Gastroesophageal sphincter (tissue), 3 donors: ENCODE data around the gene GPRC5D.

ENCODE experiments used
- CTCF ChIP-seq, 4 experiments: fragments of 200-600 bp in 2 of 4; fragments of 450-650 bp in 2 of 4; sonication (generic) in 1 of 4; IDR thresholded peaks; one replicate each; pipeline ENCODE4 v1.5.1; 2017 to 2019; ENCODE audit warnings: antibody characterized with exemption in 4 of 4, mild to moderate bottlenecking in 2 of 4, moderate library complexity in 2 of 4
- EP300 ChIP-seq: sonication (generic); formaldehyde crosslinking; IDR thresholded peaks from one replicate; pipeline ENCODE4 v1.6.1; 2017; ENCODE audit warnings: antibody characterized with exemption, mild to moderate bottlenecking
- POLR2A ChIP-seq, 2 donors: fragments of 450-650 bp; IDR thresholded peaks; one replicate each; pipeline ENCODE4 v1.6.1; 2017; ENCODE audit warnings: antibody characterized with exemption in 2 of 2, mild to moderate bottlenecking in 2 of 2, moderate library complexity in 1 of 2
- POLR2AphosphoS5 ChIP-seq: sonication (generic); formaldehyde crosslinking; IDR thresholded peaks from one replicate; pipeline ENCODE4 v1.6.1; 2017; ENCODE audit warnings: antibody characterized with exemption

- TF ChIP-seq CTCF (IDR thresholded peaks at IDR 0.05) (no peak), EP300 (no peak), POLR2A (IDR thresholded peaks at IDR 0.05) (no peak), POLR2AphosphoS5 (no peak)
These were observed 13.9 kb upstream of the GPRC5D start for GRCh38 chr12:12965836-12966235.
